LNCAP (cell line): ENCODE results near the gene GRM8.
A peak's percentile ranks its signal among the peaks of the same experiment; 100 is the strongest.

ENCODE experiments used
- TF ChIP-seq, protein P1 (sequence below): fragments of 450-650 bp; IDR thresholded peaks from 2 replicates; pipeline ENCODE4 v1.5.1; 2017; ENCODE audit warnings: mild to moderate bottlenecking

The GRM8 gene

GRCh38 chr7:127162366-127162765, 90.4 kb downstream of the GRM8 start:
- TF ChIP-seq, protein P1, sequence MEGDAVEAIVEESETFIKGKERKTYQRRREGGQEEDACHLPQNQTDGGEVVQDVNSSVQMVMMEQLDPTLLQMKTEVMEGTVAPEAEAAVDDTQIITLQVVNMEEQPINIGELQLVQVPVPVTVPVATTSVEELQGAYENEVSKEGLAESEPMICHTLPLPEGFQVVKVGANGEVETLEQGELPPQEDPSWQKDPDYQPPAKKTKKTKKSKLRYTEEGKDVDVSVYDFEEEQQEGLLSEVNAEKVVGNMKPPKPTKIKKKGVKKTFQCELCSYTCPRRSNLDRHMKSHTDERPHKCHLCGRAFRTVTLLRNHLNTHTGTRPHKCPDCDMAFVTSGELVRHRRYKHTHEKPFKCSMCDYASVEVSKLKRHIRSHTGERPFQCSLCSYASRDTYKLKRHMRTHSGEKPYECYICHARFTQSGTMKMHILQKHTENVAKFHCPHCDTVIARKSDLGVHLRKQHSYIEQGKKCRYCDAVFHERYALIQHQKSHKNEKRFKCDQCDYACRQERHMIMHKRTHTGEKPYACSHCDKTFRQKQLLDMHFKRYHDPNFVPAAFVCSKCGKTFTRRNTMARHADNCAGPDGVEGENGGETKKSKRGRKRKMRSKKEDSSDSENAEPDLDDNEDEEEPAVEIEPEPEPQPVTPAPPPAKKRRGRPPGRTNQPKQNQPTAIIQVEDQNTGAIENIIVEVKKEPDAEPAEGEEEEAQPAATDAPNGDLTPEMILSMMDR, result no peak

DNA sequence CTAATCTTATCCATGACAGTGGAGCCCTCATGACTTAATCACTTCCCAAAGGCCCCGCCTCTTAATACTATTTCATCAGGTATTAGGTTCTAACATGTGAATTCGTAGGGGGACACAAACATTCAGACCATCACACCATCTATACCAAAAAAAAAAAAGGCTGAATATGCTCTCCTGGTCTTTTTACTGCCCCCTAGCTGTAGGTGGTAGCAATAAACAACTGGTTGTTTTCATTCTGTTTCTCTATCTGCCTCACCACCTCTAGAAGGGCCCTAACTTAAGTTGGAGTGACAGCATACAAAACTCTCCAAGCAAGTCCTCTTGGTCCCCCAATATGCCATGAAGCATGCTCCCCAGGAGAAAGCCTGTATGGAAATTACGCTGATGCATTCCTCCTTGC, 94.1 kb downstream of the GRM8 start:
- TF ChIP-seq, protein P1, result peak; percentile 51

GRCh38 chr7:127154958-127155357, 97.8 kb downstream of the GRM8 start:
- TF ChIP-seq, protein P1, result no peak

DNA sequence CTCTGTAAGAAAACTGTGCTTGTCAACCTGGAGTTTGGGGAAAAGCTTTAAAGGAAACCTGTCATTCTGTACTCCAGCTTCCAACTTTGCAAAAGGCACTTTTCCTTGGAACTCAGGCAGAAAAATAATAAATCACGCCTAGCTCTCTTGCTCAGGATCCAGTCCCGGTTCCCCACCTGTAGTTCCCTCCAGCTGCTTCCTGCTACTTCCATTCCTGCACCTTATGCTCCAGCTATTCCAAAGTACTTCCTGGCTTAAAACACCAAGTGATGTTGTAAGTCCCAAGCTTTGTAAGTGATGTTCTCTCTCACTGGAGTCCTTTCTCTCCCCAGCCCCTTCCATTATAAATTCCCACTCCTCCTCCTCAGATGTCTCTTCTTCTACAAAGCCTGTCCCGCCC, 98.6 kb downstream of the GRM8 start:
- TF ChIP-seq, protein P1, result no peak

DNA sequence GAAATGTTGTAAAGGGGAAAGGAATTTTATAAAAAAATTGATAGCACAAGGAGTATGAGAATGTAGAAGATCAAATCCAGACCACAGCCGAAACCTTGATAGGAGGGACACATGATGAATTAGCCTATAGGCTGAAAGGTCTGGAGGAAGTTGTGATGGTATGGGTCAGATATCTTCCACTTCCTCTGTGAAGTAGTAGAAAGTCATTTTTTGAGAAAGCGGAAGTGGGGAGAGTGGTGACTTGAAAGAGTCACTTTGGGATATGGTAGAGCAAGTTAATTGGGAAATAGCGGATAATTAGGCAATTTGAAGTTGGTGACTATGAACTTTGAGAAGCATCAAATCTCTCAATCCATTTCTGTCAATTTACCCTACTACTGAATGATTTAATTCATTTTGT, 99.4 kb downstream of the GRM8 start:
- TF ChIP-seq, protein P1, result no peak

DNA sequence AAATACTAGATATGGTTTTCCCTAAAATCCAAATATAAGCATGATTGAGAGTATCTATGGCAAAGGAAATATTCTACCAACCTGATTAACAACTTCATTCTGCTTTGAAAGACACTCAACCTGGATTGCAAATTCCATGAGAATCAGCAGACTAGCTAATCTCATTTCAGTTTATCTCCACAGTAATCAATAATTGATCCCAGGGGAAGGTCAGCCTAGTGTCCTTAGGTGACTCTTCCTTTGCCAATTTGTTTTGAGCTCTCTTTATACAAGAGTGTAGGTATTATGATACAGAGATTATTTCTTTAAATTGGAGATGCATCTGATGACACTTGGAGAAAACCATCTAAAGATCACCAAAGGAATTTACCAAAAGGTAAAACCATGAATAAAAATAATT, 100.3 kb downstream of the GRM8 start:
- TF ChIP-seq, protein P1, result no peak

DNA sequence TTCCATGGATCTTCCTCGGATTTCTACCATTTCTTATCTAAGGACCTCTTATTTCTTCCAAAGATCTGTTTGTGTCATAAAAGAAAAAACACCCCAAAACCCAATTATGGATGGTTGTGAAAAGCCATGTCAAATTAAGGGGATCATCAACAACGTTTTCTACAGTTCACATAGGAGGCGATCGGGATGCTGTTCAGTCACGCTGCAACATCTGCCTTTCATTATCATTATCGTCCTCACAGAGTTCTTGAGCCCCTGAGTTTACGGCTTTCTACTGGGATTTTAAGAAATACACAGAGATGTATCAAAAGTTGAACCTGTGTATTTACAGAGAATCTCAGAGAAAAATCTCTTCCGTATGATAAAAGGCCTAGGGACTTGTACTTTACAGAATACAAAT, 101.4 kb downstream of the GRM8 start:
- TF ChIP-seq, protein P1, result no peak

DNA sequence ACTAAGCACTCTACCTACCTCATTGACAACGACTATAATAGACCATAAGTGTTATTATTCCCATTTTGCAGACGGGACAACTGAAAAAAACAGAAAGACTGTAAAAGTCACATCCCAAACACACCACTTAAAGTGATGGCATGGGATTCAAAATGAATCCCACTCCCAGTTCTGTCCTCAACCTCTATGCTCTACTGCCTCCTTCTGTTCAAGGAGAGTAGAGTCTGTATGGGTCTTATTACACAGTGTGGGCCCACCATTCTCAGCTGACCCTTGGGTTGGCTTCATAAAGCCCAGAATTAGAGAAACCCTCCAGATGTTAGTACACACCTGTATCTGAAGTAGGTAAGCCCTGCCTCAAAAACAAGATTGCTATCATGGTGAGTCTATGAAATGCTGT, 102.2 kb downstream of the GRM8 start:
- TF ChIP-seq, protein P1, result peak; percentile 13; the same call in 1 of the 2 replicates
